ENCODE measurements around the gene GPC1. TPM values are rescaled to one million over a fixed set of nuclear protein-coding genes. Genes with fewer than 3 reads are reported as not detected.

The GPC1 gene
- total RNA-seq, 1 donor from 2014 or later, result 187 TPM

DNA sequence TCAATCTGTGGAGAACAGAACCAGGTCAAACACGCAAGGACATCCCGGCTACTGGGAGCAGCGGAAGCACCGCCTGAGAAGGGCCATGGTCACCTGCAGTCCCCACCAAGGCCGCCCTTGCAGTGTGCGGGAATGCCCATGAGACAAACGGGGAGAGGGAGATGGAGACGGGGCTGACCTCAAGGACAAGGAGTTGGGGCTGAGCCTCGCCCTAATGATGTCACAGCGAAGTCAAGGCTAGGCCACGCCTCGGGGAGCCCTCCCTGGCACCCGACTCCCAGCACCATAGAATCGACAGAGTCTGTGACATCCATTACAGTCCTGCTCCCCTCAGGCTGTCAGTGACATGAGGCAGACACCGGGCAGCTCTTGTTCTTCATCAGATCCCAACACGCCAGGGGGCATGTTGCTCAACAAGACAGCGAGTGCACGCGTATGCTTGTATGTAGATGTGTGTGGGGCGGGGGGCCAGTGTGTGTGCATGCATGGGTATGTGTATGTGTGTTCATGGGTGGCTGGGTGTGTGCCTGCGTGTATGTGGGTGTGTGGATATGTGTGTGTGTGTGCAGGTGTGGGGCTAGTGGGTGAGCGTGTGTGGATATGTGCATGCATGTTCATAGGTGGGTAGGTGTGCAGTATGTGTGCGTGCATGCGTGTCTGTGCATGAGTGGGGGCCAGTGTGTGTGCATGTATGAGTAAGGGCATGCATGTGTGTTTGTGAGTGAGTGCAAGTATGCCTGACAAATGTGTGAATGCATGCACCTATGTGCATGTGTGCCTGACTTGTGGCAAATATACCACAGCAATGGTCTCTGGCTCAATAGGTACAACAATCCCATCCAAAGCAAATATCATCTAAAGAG lies 65.3 kb downstream of the GPC1 start:
- peaks cover 6% of the 10 kb centered on the region for H3K36me3 ChIP-seq

DNA sequence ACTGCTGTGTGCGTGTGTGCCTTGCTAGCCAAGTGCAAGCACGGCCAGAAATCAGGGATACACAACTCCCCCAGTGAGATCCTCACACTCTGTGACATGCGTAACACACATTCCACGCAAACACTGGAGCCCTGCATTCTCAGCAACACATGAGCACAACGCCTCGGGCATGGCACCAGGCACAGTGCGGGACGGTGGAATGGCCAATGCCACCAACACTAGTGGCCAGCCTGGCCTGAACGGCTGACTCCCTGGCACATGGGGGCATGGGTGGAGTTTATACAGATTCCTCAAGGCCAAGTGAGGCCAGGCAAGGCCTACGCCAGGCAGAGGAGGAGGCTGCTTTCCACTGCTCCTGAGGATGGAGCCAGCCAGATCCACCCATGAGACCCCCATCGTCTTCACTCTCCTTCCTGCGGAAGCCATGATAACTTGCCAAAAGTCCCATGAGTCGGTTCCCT lies 66.1 kb downstream of the GPC1 start:
- Histone ChIP-seq H3K4me3 (no peak overlapping the region), H3K4me1 (no peaks in the 10 kb centered on the region), H3K27ac (replicated peaks) (no peak overlapping the region), H3K27me3 (ENCODE audit: low read depth) (no peaks in the 10 kb centered on the region), H3K36me3 (peaks cover 6% of the 10 kb centered on the region), H3K9me3 (replicated peaks) (no peaks in the 10 kb centered on the region)
- intact Hi-C loops (cut with micrococcal nuclease), result no loop called here
- DNase-seq, result peak; percentile 12
- TF ChIP-seq, protein P1, sequence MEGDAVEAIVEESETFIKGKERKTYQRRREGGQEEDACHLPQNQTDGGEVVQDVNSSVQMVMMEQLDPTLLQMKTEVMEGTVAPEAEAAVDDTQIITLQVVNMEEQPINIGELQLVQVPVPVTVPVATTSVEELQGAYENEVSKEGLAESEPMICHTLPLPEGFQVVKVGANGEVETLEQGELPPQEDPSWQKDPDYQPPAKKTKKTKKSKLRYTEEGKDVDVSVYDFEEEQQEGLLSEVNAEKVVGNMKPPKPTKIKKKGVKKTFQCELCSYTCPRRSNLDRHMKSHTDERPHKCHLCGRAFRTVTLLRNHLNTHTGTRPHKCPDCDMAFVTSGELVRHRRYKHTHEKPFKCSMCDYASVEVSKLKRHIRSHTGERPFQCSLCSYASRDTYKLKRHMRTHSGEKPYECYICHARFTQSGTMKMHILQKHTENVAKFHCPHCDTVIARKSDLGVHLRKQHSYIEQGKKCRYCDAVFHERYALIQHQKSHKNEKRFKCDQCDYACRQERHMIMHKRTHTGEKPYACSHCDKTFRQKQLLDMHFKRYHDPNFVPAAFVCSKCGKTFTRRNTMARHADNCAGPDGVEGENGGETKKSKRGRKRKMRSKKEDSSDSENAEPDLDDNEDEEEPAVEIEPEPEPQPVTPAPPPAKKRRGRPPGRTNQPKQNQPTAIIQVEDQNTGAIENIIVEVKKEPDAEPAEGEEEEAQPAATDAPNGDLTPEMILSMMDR (IDR thresholded peaks at IDR 0.05; ENCODE audit: borderline replicate concordance), result no peak

More for the DNA sequence above, 65.3 kb downstream of the GPC1 start:
- TF ChIP-seq, protein P1 (IDR thresholded peaks at IDR 0.05; ENCODE audit: borderline replicate concordance), result no peak
- Histone ChIP-seq H3K27ac (replicated peaks) (no peak overlapping the region), H3K4me3 (no peak overlapping the region), H3K4me1 (no peaks in the 10 kb centered on the region), H3K27me3 (ENCODE audit: low read depth) (no peaks in the 10 kb centered on the region), H3K9me3 (replicated peaks) (no peaks in the 10 kb centered on the region)
- intact Hi-C loops (cut with micrococcal nuclease), result no loop called here
- no peak for DNase-seq

DNA sequence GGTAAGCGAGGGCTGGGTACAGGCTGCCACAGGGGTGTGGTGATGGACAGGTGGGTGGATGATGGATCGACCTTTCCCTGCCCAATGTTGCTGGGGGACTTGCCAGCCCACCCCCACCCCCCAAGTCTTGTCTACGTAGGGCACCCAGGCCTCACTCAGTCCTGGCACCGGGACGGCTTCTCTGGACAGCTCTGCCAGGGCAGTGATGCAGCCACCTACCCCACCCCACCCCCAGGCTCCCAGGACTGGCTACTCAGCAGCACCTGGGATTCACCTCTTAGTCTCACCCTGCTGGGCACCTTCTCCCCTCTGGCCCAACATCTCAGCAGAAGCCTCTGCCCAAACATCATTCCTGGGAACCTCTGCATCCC lies 66.6 kb downstream of the GPC1 start:
- no peak for DNase-seq
- TF ChIP-seq, protein P1 (IDR thresholded peaks at IDR 0.05; ENCODE audit: borderline replicate concordance), result no peak
- intact Hi-C loops (cut with micrococcal nuclease), result no loop called here
- no peaks in the 10 kb centered on the region for H3K27me3 ChIP-seq (ENCODE audit: low read depth)
- H3K27ac ChIP-seq (replicated peaks), result no peak overlapping the region
- no peaks in the 10 kb centered on the region for H3K4me1 ChIP-seq
- peaks cover 6% of the 10 kb centered on the region for H3K36me3 ChIP-seq
- no peak overlapping the region for H3K4me3 ChIP-seq
- H3K9me3 ChIP-seq (replicated peaks), result no peaks in the 10 kb centered on the region

DNA sequence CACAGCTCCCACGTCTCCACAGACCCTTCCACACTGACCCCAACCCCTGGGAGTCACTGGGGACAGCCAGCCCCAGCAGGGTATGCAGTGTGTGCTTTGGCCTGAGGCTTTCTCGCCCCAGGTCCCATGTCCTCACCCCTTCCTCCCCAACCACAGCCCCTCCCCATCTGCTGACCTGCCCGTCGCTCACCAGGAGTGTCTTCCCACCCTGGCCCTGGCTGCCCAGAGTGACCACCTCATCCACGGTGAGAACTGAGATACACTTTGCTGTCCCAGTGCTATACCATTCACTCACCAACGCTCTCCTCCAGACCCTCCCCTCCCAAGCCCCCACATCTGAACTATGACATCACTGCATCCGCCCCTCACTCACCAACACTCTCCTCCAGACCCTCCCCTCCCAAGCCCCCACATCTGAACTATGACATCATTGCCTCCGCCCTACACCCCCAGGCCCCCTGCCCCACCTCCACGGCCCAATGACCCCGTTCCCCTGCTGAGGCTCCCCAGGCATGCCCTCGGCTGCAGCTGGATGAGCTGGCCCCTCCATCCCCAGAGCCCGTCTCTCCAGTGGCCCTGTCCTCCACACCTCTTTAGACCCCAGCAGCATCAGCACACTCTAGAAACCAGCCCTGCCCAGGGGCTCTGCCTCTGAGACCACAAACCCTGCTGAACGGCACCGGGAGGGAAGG lies 67.1 kb downstream of the GPC1 start:
- Histone ChIP-seq H3K27ac (replicated peaks) (no peak overlapping the region), H3K4me1 (no peaks in the 10 kb centered on the region), H3K9me3 (replicated peaks) (no peaks in the 10 kb centered on the region), H3K27me3 (ENCODE audit: low read depth) (no peaks in the 10 kb centered on the region), H3K36me3 (peaks cover 6% of the 10 kb centered on the region), H3K4me3 (no peak overlapping the region)
- no peak for DNase-seq
- TF ChIP-seq, protein P1 (IDR thresholded peaks at IDR 0.05; ENCODE audit: borderline replicate concordance), result no peak
- intact Hi-C loops (cut with micrococcal nuclease), result no loop called here

DNA sequence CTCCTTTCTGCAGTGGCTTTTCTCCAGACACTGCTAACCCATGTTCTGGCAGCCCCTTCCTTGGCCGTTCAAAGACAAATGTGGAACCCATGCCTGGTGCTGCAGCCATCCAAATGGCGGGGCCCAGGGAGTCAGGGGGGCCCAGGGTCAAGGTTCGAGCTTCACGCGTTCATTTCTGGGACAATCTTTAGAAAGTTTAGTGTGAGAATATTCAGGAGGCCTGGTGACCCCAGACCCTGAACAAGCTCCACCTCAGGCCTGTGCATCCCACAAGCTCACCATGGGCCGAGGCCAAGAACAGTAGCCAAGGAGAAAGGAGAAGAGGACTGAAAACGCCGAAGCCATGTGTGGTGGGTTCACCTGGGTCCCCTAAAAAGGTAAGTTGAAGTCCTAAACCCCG lies 67.9 kb downstream of the GPC1 start:
- Histone ChIP-seq H3K27ac (replicated peaks) (no peak overlapping the region), H3K27me3 (ENCODE audit: low read depth) (no peaks in the 10 kb centered on the region), H3K4me1 (no peaks in the 10 kb centered on the region), H3K4me3 (no peak overlapping the region), H3K9me3 (replicated peaks) (no peaks in the 10 kb centered on the region), H3K36me3 (peaks cover 6% of the 10 kb centered on the region)
- TF ChIP-seq, protein P1 (IDR thresholded peaks at IDR 0.05; ENCODE audit: borderline replicate concordance), result no peak
- DNase-seq, result no peak
- intact Hi-C loops (cut with micrococcal nuclease), result no loop called here

All from left ventricle myocardium inferior (tissue), 1 donor.